ENCODE results near the gene TMCO4.

Gene TMCO4

GRCh38 chr1:19723874-19724273, 75.8 kb downstream of the TMCO4 start:
- no peak for DNase-seq (ENCODE audit: low read depth in 2 of 3, low spot score in 2 of 3)

DNA sequence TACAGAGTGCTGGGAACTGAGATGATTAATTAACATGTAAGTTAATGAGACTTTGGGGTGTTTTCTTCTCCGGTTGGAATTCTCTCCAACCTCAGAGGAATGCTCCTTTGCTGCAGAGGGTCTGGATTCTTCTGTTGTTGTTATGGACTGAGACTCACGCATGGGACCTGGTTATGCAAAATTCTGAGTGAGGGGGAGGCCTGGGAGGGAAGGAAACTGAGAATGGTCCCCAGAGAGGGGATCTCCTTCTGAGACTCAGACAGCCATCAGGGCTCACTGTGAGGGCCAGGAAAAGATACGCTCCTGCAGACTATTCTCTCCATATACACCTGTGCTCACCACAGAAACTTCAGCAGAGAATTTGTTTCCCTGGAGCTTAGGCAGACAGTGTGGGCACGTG, 78.7 kb downstream of the TMCO4 start:
- DNase-seq (ENCODE audit: low read depth in 2 of 3, low spot score in 2 of 3), result no peak

DNA sequence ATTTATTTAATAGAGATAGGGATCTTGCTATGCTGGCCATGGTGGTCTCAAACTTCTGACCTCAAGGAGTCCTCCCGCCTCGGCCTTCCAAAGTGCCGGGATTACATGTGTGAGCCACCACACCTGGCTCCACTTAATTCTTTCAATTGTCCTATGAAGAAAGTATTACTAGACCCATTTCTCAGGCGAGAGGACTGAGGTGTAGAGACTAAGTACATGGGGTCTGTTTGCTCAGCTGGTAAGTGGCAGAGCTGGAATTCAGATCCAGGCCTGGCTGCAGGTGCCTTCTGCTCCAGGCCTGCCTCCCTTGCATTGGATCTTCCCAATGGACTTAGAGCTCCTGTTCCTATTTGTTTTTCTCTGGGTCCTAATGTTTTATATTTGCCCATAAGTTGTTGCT, 79.5 kb downstream of the TMCO4 start:
- DNase-seq (ENCODE audit: low read depth in 2 of 3, low spot score in 2 of 3), result no peak

DNA sequence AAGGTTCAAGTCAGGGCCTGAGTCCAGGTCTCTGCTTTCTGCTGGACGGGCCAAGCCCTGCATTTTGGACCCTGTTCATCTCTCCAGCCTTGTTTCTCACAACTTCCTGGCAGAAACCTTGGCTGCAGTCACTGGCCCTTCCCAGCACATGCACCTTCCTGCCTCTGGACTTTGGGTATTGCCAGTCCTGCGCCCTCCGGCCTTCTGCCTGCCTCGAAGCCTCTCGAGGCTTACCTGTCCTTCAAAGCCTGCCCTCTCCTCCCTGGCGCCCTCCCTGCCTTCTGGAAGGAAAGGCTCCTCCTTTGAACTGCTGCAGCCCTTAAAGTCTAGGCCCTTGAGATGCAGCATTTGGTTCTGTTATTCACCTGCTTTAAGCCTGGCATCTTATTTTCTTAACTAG, 82.2 kb downstream of the TMCO4 start:
- DNase-seq (ENCODE audit: low read depth in 2 of 3, low spot score in 2 of 3), result no peak

DNA sequence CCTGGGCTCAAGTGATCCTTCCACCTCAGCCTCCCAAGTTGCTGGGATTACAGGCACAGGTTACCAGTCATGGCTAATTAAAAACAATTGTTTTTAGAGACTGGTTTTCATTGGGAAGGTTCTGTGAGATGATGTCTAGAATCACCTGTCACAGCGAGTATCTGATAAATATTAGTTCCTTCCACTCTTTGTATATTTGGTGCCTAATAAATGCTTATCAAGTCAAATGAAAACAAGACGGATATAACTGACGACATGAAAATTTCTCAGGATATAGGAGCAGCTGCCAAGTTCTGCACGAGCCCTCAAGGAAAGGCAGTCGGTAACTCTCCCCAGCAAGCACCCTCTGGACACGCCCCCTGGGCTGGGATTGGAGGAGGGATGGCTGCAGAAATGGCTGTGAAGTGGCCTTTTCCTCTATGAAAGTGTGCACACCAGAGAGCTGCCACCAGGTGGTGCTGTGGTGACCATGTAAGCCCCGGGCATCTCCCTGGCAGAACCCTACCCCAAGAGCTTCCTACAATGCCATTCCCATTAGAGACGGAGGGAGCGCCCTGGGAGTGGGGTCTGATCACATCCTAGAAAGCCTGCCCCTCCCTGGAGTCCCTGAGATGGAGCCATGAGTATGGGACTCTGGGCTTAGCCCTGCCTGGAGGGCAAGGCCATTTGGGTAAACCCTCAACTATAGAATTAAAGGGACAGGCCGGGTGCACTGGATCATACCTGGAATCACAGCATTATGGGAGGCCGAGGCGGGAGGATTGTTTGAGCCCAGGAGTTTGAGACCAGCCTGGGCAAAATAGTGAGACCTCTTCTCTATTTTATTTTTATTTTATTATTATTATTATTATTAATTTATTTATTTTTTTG, 84.1 kb downstream of the TMCO4 start:
- peak; percentile 72 to 79 (median 72) for DNase-seq (ENCODE audit: low read depth in 2 of 3, low spot score in 2 of 3)

DNA sequence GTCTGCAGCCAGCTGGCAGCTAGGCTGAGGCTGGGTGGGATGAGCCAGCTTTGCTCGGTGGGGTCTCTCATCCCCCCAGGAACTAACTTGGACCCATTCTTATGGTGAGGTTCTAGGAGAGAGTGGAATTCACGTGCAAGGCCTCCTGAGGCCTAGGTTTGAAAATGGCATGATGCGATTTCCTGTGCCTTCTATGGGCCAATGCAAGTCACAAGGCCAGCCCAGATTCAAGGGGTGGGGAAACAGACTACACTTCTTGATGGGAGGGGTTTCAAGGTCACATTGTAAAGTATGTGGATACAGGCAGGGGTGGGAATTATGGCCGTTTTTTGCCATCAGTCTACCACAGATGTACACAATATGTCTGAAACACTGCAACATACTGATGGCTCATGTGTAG, 86.8 kb downstream of the TMCO4 start:
- DNase-seq (ENCODE audit: low read depth in 2 of 3, low spot score in 2 of 3), result no peak

- DNase-seq (ENCODE audit: low read depth in 2 of 3, low spot score in 2 of 3), result no peak
These were observed 88.7 kb downstream of the TMCO4 start for GRCh38 chr1:19710825-19711611.

- DNase-seq (ENCODE audit: low read depth in 2 of 3, low spot score in 2 of 3), result no peak
These were observed 90.4 kb downstream of the TMCO4 start for GRCh38 chr1:19709260-19709793.

- no peak for DNase-seq (ENCODE audit: low read depth in 2 of 3, low spot score in 2 of 3)
These were observed 91.1 kb downstream of the TMCO4 start for GRCh38 chr1:19708567-19709110.

DNA sequence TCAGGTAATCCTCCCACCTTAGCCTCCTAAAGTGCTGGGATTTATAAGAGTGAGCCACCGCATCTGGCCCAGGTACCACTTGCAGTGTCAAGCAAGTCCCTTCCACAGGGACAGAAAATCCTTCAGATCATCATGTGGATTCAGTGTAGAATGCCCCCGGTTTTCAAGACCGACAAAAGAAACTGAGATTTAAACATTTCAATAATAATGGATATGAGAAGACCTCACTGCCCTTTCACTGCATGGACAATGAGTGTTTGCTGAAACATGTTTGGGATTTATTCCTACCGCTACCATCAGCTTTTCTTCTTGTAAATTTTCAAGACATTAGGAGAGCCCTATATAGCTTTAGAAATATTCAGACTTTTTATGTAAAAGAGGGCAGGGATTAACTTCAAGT, 93.6 kb downstream of the TMCO4 start:
- DNase-seq (ENCODE audit: low read depth in 2 of 3, low spot score in 2 of 3), result no peak

- DNase-seq (ENCODE audit: low read depth in 2 of 3, low spot score in 2 of 3), result no peak
These were observed 94.3 kb downstream of the TMCO4 start for GRCh38 chr1:19705464-19705863.

GRCh38 chr1:19704247-19705113, 95.2 kb downstream of the TMCO4 start:
- DNase-seq (ENCODE audit: low read depth in 2 of 3, low spot score in 2 of 3), result peak in 2 of 3 experiments; percentile 27

GRCh38 chr1:19703280-19703679, 96.4 kb downstream of the TMCO4 start:
- DNase-seq (ENCODE audit: low read depth in 2 of 3, low spot score in 2 of 3), result no peak

GRCh38 chr1:19700079-19700777, 99.5 kb downstream of the TMCO4 start:
- no peak for DNase-seq (ENCODE audit: low read depth in 2 of 3, low spot score in 2 of 3)

- DNase-seq (ENCODE audit: low read depth in 2 of 3, low spot score in 2 of 3), result no peak
These were observed 101.5 kb downstream of the TMCO4 start for GRCh38 chr1:19698181-19698580.

DNA sequence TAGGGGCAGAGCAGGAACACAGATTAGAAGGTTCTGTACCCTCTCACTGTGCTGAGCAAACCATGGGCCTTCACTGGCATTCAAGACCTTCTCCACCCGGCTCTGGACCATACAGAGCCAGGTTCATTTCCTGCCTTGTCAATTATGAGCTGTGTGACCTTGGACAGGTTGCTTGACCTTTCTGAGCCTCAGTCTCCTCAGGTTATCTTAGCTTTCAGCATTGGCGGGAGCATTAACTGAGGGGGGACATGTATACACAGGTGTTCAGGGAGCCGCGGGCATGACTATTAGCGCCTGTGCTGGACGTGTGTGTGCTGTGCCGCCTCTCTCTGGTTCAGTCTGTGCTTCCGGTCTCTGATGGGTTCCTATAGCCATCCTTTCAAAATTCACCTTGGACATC, 102.9 kb downstream of the TMCO4 start:
- no peak for DNase-seq (ENCODE audit: low read depth in 2 of 3, low spot score in 2 of 3)

DNA sequence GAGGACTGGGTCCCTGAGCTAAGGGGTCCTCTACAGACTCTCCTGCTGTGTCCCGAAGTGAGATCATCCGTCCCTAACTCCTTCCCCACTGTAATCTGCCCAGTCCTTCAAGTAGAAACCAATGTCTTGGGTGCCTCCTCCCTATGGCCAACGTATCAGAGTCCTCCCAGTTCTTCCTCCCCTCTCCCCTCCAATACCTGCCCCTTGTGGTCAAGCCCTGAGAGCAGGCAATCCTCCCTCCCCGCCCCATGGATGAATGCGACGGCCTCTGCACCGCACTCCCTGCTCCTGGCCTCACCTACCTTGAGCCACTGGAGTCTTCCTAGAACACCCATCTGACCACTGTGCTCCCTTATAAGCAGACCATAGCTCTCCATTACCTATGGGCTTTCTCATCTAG, 103.9 kb downstream of the TMCO4 start:
- DNase-seq (ENCODE audit: low read depth in 2 of 3, low spot score in 2 of 3), result no peak

DNA sequence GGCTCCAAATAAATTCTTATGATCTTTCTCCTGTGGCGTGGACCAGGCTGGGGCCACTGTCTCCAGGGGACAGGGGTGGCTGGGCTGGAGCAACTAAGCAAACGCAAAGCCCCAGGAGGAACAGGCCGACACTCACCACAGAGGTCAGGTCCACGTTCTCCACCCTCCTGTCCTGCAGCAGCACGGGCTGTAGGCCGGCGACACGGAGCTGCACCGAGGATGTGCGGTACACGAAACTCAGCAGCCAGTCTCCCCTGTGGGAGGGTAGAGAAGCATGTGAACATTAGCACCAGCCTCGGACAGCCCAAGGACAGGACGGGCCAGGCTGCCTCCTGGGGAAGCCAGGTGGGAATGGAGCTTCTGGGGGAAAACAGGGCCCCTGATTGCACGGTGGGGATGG, 105.4 kb downstream of the TMCO4 start:
- DNase-seq (ENCODE audit: low read depth in 2 of 3, low spot score in 2 of 3), result no peak

DNA sequence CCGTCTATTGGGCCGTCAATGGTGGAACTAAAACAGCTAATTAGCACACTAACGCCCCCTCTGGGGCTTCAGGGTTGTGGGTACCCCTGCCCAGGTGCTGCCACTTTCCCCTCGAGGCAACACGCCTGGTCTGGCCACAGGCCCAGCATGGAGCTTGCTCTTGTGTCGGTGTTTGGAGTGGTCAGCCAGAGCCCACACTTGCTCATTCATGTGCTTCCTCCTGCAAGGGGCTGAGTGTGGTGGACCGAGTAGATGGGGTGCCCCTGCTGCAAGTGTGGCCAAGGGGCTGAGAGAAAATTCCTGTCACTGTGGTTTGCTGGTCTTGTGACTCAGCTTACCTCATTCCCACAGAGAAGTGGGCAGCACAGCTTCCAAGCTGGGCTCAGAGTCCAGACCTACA, 109.4 kb downstream of the TMCO4 start:
- no peak for DNase-seq (ENCODE audit: low read depth in 2 of 3, low spot score in 2 of 3)

DNA sequence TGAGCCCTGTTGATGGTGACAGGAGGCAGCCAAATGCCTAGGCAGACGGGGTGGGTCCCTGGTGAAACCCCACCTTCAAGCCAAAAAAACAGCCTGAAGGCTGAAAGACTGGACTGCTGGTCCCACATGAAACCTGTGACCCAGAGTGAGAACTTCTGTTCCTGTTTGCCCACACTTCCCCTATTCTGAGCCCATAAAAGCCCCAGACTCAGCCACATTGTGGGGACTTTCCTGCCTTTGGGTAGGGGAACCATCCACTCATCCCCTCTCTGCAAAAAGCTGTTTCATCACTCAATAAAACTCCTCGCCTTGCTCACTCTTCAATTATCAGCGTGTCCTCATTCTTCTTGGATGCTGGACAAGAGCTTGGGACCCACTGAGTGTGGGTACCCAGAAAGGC, 109.9 kb downstream of the TMCO4 start:
- no peak for DNase-seq (ENCODE audit: low read depth in 2 of 3, low spot score in 2 of 3)

All from activated CD8-positive, alpha-beta memory T cell treated with anti-CD3 and anti-CD28 coated beads for 48 hours (primary cell).